Kidney capillary endothelial cell (primary cell): ENCODE data around the gene OSBPL10.

ENCODE experiments used
- DNase-seq: peaks from one replicate; pipeline ENCODE4 v3.0.0-alpha.2; 2018; ENCODE audit warnings: low spot score

The OSBPL10 gene

DNA sequence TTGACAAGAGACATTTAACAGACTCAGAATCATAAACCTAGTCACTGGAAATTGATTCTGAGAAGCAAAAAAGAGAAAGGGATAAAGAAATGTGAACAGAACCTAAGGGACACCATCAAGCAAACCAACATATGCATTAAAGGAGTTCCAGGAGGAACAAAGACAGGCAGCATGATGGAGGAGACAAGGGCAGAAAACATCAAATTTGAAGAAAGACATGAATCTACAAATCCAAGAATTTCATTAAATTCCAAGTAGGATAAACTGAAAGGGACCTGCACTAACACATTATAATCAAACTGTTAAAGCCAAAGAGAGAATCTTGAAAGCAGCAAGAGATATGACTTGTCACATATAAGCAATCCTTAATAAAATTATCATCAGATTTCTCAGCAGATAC is 326.1 kb downstream of the OSBPL10 start:
- no peak for DNase-seq

DNA sequence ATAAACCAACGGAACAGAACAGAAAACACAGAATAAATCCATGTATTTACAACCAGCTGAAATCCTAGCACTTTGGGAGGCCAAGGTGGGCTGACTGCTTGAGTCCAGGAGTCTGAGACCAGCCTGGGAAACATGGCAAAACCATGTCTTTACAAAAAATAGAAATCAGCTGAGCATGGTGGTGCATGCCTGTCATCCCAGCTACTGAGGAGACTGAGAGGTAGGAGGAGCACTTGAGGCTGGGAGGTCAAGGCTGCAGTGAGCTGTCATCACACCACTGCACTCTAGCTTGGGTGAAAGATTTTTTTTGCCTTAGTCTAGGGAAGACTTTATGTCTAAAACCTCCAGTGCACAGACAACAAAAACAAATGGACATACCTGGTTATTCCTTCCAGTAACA is 327.6 kb downstream of the OSBPL10 start:
- DNase-seq, result no peak

DNA sequence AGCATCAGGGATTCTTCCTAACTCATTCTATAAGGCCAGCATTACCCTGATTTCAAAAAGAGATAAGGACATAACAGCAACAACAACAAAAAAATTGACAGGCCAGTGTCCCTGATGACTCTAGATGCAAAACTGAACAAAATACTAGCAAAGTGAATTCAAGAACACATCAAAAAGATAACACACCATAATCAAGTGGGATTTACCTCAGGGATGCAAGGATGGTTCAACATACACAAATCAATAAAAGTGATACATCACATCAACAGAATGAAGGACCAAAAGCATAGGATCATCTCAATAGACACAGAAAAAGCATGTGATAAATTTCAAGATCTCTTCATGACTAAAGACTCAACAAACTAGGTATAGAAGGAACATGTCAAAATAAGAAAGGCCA is 328.8 kb downstream of the OSBPL10 start:
- DNase-seq, result no peak

DNA sequence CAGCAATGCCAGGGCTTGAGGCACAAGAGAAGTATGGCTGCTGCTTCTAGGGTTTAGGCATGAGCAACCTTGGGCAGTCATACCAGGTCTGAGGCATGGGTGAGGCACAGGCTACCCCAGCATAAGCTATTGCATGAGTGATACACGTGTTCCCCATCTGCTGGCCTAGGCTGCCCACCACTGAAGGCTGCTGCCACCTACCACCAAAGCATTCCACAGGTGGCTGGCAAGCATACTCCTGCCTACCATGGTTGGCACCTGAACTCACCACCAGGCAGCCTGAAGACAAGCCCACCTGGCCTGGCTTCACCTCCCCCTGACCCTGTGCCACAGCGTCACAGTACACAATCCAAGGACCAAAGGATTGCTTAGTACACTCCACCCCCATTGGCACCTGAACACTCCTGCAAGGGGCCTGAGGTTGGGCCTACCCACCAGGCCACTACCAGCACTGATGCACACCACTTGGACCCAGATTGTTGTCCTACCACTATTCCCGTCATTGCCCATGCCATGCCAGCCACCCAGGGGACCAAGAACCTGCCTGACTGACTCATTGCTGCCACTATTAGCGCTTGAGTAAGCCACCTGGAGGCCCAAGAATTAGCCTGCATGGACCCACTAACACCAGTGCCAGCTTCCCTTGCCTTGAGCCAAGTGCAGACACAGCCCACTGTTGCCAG is 332.6 kb downstream of the OSBPL10 start:
- DNase-seq, result no peak

DNA sequence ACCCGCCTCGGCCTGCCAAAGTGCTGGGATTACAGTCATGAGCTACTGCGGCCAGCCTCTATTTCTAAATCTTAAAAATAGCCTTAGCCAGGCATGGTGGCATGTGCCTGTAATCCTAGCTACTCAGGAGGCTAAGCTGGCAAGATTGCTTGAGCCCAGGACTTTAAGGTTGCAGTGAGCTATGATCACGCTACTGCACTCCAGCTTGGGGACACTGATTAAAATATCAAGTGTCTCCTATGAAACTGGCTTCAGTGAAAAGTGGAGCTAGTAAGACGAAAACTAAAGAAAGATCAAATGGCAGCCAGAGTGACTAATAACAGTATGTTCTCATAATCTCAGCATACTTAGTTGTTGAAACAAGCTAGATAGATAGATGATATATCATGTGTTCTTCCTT is 335.8 kb downstream of the OSBPL10 start:
- no peak for DNase-seq

DNA sequence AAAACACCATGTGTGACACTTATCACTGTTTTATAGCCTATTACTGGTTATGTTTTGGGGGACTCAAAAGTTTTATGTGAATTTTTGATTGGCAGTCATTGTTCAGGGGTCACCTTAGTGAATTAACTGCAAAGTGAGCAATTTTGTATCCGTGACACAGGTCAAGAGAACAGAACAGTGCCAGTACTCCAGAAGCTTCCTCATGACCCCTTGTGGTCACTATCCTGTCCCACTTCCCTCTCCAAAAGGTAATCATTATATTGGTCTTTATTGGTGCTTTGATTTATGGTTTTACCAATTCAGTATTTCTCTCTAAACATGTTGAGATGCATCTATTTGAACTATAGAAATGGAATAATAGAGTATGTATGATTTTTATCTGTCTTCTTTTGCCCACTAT is 341.2 kb downstream of the OSBPL10 start:
- no peak for DNase-seq

DNA sequence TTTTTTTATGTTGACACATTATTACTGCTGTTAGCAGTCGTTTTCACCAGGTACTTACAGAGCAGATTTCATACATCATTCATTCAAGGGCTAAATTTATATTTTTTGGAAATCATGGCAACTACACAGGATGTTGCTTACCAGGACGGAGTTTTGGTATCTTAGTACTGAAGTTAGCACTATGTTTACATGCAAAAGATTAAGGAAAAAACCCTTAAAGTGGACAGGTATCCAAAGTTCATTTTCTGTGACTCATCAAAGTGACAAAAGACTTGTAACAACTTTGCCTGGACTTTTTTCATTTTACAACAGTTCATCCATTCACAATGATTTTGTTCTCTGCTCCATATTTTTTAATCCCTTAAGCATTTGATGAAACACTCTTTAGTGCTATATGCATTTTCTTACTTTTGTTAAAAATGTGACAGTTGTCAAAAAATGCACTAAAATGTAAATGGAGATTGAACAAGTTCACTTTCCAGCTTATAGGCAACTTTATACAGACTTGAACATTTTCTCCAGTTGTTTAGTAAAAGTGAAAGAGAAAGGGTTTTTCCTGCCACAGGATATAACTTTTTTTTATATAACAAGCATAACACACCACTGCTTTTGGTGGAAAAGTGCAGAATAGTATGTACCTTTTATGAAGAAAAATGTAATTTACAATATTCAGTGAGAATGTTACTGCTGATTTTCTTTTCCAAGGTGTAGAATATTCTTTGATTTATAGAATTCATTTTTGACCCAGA is 344.2 kb downstream of the OSBPL10 start:
- DNase-seq, result no peak

DNA sequence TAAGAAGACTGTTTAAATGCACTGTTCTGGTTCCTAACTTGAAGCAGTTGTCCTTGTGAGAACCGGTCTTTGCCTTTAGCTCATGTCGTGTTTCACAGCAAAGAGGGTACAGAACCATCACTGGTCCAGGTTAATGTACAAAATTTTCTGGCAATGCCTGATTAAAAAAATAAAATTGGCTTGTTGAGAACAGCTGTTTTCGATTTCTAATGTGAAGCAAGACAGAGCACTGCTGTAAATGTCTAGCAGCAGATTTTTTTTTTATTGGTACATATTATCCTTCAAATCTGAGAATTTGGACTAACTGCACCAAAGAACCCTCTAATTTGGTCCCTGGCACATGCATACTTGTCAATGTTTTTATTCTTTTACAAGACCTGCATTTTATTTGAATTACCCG is 345.0 kb downstream of the OSBPL10 start:
- no peak for DNase-seq

DNA sequence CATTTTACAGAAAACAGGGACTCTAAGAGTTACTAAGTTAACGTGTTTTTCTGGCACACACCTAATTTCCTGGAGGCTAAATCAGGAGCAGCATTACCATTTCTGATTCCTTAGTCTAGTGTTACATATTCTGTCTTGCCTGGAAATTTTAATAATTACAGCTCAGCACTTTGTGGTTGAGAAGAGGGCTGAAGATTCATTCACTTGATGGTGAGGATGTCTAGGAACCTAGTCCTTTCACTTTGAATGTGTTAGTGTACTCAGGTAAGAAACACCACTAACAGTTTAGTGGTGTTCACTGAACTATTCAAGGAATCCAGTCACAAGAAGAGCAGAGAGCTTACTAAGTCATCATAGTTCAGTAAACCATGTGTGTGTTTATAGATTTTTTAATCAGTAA is 345.5 kb downstream of the OSBPL10 start:
- DNase-seq, result no peak

DNA sequence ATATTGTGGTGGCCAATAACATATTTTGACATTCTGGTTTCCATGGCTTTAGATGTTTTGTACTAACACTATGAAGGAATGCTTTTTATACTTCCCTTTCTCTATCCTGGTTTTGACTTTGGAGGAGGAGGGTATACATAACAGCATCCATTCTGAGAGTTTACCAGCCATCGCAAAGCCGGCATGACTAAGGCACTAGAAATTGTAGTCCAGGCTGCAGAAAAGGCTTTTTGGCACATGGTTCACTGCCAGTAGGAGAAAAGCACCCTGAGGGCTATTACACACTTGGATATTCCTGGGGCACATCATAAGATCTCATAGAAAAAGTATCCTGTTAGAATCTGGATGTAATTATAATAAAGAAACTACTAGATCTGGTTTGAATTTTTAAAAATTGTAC is 346.6 kb downstream of the OSBPL10 start:
- no peak for DNase-seq

DNA sequence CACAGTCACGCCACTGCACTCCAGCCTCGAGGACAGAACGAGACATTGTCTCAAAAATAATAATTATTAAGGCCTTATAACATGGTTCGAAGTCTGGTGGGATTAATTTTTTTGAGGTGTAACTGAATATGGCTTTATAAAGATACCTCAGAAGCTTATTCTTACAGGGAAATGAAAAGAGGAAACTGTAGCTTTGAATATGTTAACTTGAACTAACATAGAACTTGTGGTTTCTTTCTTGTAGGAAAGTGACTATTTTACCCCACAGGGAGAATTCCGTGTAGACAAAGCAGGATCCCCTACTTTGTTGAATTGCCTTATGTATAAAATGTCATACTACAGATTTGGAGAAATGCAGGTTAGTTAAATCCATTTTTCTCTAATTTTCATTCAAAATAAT is 352.0 kb downstream of the OSBPL10 start:
- no peak for DNase-seq

DNA sequence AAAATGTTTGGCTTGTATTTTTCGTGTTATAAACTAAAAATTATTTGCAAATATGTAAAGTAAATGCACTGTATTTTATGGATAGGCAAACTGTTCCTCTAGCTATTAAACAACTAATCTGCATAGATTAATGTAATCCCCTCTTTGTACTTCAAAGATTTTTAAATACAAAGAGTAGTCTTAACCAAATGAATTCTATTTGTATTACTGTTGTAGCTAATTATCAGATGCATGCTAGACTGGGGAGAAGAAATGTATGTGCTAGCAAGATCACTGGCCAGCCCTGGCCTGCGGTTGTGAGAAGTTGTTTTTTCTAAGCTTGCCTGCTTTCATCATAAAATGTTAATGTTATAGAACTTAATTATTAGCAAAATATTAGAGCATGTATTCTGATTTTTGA is 355.7 kb downstream of the OSBPL10 start:
- DNase-seq, result no peak

DNA sequence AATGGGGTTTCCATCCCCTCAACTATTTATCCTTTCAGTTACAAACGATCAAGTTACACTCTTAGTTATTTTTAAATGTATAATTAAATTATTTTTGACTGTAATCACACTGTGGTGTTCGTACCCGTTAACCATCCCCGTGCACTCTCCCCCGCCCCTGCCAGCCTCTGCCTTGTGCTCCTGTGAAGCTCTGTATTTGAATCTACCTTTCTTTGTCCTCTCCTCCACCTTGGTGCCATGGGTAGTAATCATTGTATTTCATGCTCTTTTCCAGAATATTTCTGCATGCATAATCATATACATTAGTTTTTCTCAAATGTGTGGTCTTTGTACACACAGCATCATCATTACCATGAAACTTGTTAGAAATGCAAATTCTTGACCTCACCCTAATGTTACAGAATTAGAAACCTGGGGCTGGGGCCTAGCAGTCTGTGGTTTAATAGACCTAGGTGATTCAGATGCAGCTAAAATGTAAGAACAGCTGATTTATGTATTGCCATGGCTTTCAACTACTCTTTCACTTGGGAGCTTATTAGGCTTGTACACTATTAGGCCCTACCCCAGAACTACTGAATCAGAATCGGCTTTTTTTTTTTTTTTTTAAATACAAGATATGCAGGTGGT is 356.9 kb downstream of the OSBPL10 start:
- DNase-seq, result no peak

DNA sequence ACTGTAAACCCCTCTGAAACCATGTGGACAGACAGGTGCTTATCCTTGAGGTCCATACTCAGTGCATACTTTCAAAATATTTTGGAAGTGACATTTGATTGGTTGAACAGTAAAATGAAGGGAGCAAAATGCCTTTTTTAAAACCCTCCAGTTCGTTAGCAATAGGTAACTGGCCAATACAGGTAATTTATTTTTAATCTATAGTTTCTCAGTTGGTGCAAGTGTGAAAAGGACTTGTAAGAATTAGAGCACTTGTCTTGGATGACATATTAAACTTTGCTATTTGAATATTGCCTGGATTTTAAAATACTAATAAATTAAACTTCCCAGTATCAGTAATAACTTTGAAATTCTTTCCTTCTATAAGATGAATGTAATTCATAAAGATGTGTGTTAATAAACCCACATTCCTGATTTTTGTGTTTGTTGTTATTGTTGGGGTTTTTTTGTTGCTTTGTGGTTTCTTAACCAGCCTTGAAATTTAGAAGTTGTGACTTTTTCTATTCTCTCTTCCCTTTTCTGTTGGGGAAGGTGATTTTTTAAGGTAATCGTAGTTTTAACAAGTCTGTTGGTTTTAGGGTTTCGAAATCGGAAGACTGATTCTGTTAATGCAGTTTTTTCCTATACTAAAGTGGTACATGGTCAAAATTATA is 358.3 kb downstream of the OSBPL10 start:
- no peak for DNase-seq

DNA sequence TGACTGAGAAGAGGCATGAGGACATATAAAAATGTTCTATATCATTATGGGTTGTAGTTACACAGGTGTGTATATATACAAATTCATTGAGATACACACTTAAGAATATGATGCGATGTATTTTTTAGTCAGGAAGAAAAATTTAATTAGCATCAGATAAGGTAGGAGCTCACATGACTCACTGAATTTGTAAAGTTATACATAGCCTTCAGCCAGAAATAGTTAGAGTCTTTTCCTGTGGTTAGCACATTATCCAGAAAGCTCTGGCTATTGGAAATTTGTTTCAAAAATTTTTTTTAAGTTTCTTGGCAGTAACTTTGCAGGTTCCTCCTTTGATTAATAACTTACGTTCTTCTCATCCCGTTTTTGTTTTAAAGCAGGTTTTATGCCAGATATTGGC is 359.7 kb downstream of the OSBPL10 start:
- DNase-seq, result no peak

DNA sequence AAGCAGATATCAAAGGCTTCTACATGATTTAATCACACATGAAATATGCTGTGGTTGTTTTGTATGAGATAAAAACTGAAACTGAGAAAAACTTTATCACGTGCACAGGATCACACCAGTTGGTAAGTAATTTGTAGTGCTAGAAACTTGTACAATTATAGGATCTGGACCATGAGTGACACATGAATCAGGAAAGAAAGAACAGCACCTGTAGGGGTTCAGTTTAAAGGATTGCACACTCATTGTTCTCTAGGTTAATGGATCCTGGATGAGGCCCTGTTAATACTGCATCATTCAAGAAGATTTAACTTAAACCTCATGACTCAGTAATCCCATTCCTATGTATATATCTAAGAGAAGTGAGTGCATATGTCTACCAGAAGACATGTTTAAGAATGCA is 360.4 kb downstream of the OSBPL10 start:
- DNase-seq, result no peak

DNA sequence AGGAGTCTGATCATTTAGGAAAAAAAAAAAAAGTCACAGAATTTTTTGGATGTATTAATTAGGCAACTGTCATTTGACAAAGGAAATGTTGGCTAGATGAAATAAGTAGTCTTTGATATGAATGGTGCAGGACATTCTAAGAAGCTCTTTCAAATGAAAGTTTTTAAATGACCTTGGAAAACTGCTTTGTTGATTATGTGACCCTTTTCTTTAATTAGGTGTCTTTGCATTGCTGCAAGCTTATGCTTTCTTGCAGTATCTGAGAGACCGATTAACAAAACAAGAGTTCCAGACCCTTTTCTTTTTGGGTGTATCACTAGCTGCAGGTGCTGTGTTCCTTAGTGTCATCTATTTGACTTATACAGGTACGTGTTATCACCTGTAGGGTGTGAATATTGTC is 364.4 kb downstream of the OSBPL10 start:
- DNase-seq, result no peak

DNA sequence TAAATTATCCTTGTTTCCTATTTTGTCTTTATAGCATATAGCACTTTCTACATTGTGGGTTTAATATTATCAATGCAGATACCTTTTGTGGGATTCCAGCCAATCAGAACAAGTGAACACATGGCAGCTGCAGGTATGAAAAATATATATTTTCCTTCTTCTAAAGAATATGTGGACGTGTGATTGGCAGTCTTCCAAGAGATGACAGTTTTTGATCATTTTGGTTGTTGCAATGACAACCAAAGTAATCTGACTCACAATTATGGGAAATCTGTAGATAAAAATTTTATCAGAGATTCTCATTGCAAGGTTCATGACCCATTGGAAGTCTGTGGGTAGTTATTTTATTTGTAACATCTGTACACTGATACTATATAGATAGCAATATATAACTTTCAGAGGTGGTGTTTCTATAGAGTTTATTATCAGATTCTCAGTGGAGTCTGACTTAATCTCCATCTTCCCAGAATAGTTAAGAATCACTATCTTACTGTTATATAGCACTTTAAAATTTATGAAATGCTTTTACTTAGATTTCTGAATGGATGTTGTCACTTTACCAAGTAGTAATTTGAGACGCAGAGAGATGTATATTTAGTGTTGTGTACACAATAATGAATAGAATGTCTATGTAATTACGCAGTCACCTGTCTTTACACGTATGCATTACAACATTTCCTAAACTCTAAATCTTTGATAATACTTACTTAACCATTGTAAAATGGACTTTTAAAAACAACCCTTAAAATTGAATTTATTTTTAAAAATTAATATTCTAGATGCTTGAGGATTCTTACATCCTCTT is 365.8 kb downstream of the OSBPL10 start:
- no peak for DNase-seq

DNA sequence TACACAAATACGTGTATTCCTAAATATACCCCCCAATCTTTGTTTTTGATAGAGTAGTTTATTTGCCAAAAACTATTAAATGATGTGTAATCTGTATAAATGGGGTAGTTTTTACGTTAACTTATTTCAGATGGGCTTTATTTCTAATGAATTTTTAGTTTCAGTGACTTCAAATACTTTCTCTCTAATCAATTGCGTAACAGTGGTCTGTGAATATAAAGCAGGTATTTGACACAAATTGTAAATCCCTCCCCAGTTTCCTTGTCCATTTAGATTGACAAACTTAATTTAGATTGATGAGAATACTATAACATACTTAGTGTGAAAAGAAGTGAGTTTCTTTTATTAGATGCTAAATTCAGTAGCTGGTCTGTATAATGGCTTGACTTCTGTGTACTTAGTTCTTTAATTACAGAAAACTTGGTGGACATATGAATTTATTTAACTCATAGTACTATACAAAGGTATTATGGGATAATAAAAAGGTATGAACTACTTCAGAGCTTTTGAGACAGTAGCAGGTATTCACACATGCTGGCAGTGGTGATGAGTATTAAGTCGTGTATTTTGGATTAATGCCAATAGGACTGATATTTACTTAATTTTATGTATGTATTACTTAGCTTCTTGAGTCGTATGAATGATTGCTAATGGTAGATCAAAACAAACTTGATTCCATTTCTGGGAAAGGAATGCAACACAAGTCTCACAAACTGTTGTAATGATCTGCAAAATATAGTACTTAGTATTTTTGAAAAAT is 366.7 kb downstream of the OSBPL10 start:
- DNase-seq, result no peak

DNA sequence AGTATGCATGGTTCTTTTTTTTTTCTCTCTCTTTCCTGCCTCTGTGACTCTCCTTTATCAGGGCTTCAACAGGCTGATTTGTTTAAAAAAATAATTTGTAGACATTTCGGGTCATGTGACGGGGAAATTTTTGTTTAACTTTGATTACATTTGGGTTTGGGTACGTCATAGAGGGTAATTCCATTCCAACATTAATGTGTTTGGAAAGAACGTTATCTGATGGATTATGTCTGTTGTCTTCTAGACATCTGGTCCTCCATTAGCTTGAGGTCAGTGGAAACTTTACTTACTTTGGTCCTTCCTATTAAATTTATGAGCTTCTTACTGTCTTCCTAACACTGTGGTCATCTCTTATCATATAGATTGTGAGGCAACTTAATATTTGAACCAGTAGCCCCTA is 367.4 kb downstream of the OSBPL10 start:
- no peak for DNase-seq

DNA sequence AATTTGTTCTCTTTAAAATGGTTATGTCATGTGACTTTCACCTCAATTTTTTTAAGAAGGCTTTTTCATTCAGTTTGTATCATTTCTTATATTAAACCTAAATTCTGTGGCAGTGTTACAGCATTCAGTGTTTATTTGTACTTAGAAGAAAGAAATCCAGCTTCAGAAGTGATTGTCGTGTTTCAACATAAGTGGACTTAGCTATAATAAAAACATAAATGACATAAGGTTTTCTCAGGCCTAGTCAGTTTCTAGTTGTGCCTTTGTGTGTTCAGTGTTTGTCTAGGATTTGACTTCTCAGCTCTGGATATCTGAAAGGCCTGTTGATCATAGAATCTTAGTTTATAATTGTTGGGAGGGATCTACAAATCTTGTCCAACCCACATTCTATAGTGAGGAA is 367.9 kb downstream of the OSBPL10 start:
- DNase-seq, result no peak
